Brain microvascular endothelial cell (primary cell): Measurements from ENCODE around the gene CADM2.

Experiments
- DNase-seq: peaks from one replicate; pipeline ENCODE4 v3.0.0-alpha.2; 2020
- H3K27ac ChIP-seq: fragments of 250-450 bp; sonication (Bioruptor Pico); 2 replicates; pipeline ENCODE4 v1.5.1; 2020; ENCODE audit warnings: mild to moderate bottlenecking, moderate library complexity
- H3K27me3 ChIP-seq: fragments of 250-450 bp; sonication (Bioruptor Pico); replicated peaks from 2 replicates; pipeline ENCODE4 v1.5.1; 2020; ENCODE audit warnings: mild to moderate bottlenecking
- H3K36me3 ChIP-seq: fragments of 250-450 bp; sonication (Bioruptor Pico); replicated peaks from 2 replicates; pipeline ENCODE4 v1.5.1; 2020; ENCODE audit warnings: mild to moderate bottlenecking
- H3K4me3 ChIP-seq: 2 replicates; pipeline ENCODE4 v1.5.1; 2011; ENCODE audit warnings: low read depth, mild to moderate bottlenecking, control low read depth, low read length, moderate library complexity
- CTCF ChIP-seq: IDR thresholded peaks from 2 replicates; pipeline ENCODE4 v1.5.1; 2011; ENCODE audit warnings: low read depth, mild to moderate bottlenecking, moderate library complexity, low read length, control low read depth, inconsistent platforms; ENCODE audit errors: missing control alignments
- in situ Hi-C: cut with HindIII; loops from 2 replicates; pipeline ENCODE4 v1.10.0; 2017; ENCODE audit warnings: low sequenced_read_pairs, low pct_ligation_motif_present

The CADM2 gene

GRCh38 chr3:85631070-85631469 lies 672.3 kb downstream of the CADM2 start:
- no peak overlapping the region for H3K27ac ChIP-seq
- no peaks in the 10 kb centered on the region for H3K36me3 ChIP-seq
- TF ChIP-seq CTCF, result no peak
- no peaks in the 10 kb centered on the region for H3K27me3 ChIP-seq
- in situ Hi-C loops, result no loop called here
- no peak overlapping the region for H3K4me3 ChIP-seq
- no peak for DNase-seq

GRCh38 chr3:85632921-85633320 lies 674.1 kb downstream of the CADM2 start:
- Histone ChIP-seq H3K27me3 (no peaks in the 10 kb centered on the region), H3K4me3 (no peak overlapping the region), H3K27ac (no peak overlapping the region), H3K36me3 (no peaks in the 10 kb centered on the region)
- DNase-seq, result no peak
- in situ Hi-C loops, result no loop called here
- TF ChIP-seq CTCF, result no peak

GRCh38 chr3:85652360-85652759 lies 693.6 kb downstream of the CADM2 start:
- no peak for TF ChIP-seq CTCF
- Histone ChIP-seq H3K27me3 (no peaks in the 10 kb centered on the region), H3K27ac (no peak overlapping the region), H3K36me3 (no peaks in the 10 kb centered on the region), H3K4me3 (no peak overlapping the region)
- in situ Hi-C loops, result no loop called here
- DNase-seq, result no peak

GRCh38 chr3:85660451-85660850 lies 701.7 kb downstream of the CADM2 start:
- in situ Hi-C loops, result no loop called here
- TF ChIP-seq CTCF, result no peak
- Histone ChIP-seq H3K36me3 (no peaks in the 10 kb centered on the region), H3K4me3 (no peak overlapping the region), H3K27me3 (no peaks in the 10 kb centered on the region), H3K27ac (no peak overlapping the region)
- no peak for DNase-seq

- H3K4me3 ChIP-seq, result no peak overlapping the region
- H3K36me3 ChIP-seq, result no peaks in the 10 kb centered on the region
- no peak overlapping the region for H3K27ac ChIP-seq
- in situ Hi-C loops, result no loop called here
- H3K27me3 ChIP-seq, result no peaks in the 10 kb centered on the region
- no peak for DNase-seq
- no peak for TF ChIP-seq CTCF
These were observed 703.7 kb downstream of the CADM2 start for GRCh38 chr3:85662462-85662861.

- Histone ChIP-seq H3K27ac (no peak overlapping the region), H3K36me3 (no peaks in the 10 kb centered on the region), H3K4me3 (no peak overlapping the region), H3K27me3 (no peaks in the 10 kb centered on the region)
- DNase-seq, result no peak
- in situ Hi-C loops, result no loop called here
- no peak for TF ChIP-seq CTCF
These were observed 709.0 kb downstream of the CADM2 start for GRCh38 chr3:85667744-85668143.
